ENCODE data around the gene TMOD1.
"Not testable (repeated sequence)": the region's sequence is repeated elsewhere in the genome, so short reads cannot be mapped to it uniquely, and the experiment has no call there.

Gene TMOD1

GRCh38 chr9:97501177-97501971 is at the start of gene TMOD1:
TMOD1 (plus strand) TSS chr9:97501666; CDS start chr9:97524189, 22,523 bp downstream.
- peak in 2 of 6 experiments; percentile 3 to 23 for DNase-seq

- not testable (repeated sequence) for DNase-seq
Observed at GRCh38 chr9:97453573-97453972, 47.9 kb upstream of the TMOD1 start.

GRCh38 chr9:97456841-97457240 is 44.6 kb upstream of the TMOD1 start:
- DNase-seq, result not testable (repeated sequence)

GRCh38 chr9:97459326-97459725 is 42.1 kb upstream of the TMOD1 start:
- DNase-seq, result no peak

GRCh38 chr9:97462159-97462558 is 39.3 kb upstream of the TMOD1 start:
- DNase-seq, result no peak

- DNase-seq, result no peak
Observed at GRCh38 chr9:97462914-97463313, 38.6 kb upstream of the TMOD1 start.

- peak in 3 of 6 experiments; percentile 5 to 12 (median 8) for DNase-seq
Observed at GRCh38 chr9:97468658-97469448, 32.6 kb upstream of the TMOD1 start.

- DNase-seq, result no peak
Observed at GRCh38 chr9:97470076-97470475, 31.4 kb upstream of the TMOD1 start.

GRCh38 chr9:97473717-97474116 is 27.7 kb upstream of the TMOD1 start:
- no peak for DNase-seq

GRCh38 chr9:97474372-97474925 is 27.0 kb upstream of the TMOD1 start:
- no peak for DNase-seq

- no peak for DNase-seq
Observed at GRCh38 chr9:97475059-97475458, 26.4 kb upstream of the TMOD1 start.

GRCh38 chr9:97478301-97478981 is 23.0 kb upstream of the TMOD1 start:
- no peak for DNase-seq

GRCh38 chr9:97479496-97480159 is 21.8 kb upstream of the TMOD1 start:
- DNase-seq, result no peak

GRCh38 chr9:97480174-97480573 is 21.3 kb upstream of the TMOD1 start:
- DNase-seq, result no peak

GRCh38 chr9:97480749-97481148 is 20.7 kb upstream of the TMOD1 start:
- no peak for DNase-seq

GRCh38 chr9:97484134-97484533 is 17.3 kb upstream of the TMOD1 start:
- DNase-seq, result no peak

GRCh38 chr9:97487107-97487506 is 14.4 kb upstream of the TMOD1 start:
- DNase-seq, result no peak

GRCh38 chr9:97487861-97488260 is 13.6 kb upstream of the TMOD1 start:
- DNase-seq, result no peak

- no peak for DNase-seq
Observed at GRCh38 chr9:97491216-97491999, 10.1 kb upstream of the TMOD1 start.

GRCh38 chr9:97497558-97498375 is 3.7 kb upstream of the TMOD1 start:
- not testable (repeated sequence) for DNase-seq

GRCh38 chr9:97498846-97499245 is 2.6 kb upstream of the TMOD1 start:
- not testable (repeated sequence) for DNase-seq
